SK-N-DZ (cell line): ENCODE measurements around the gene ARGLU1.

Experiments
- DNase-seq: peaks from one replicate; pipeline ENCODE4 v3.0.0-alpha.2; 2015; ENCODE audit warnings: low spot score

The ARGLU1 gene

GRCh38 chr13:106548064-106548696 lies 19.8 kb downstream of the ARGLU1 start:
- no peak for DNase-seq

GRCh38 chr13:106541826-106542225 lies 26.1 kb downstream of the ARGLU1 start:
- no peak for DNase-seq

GRCh38 chr13:106540613-106541012 lies 27.3 kb downstream of the ARGLU1 start:
- no peak for DNase-seq

- no peak for DNase-seq
Measured at GRCh38 chr13:106537521-106537920, 30.4 kb downstream of the ARGLU1 start.

GRCh38 chr13:106536244-106537034 lies 31.5 kb downstream of the ARGLU1 start:
- peak; percentile 87 for DNase-seq

- peak; percentile 93 for DNase-seq
Measured at GRCh38 chr13:106535552-106536243, 32.2 kb downstream of the ARGLU1 start, which contains the start of gene EFNB2. EFNB2 (minus strand) TSS chr13:106535662; CDS start chr13:106534964, 698 bp downstream.

GRCh38 chr13:106534639-106535551 lies 33.0 kb downstream of the ARGLU1 start:
- DNase-seq, result peak; percentile 30

GRCh38 chr13:106533943-106534638 lies 33.8 kb downstream of the ARGLU1 start:
- DNase-seq, result peak; percentile 63

- peak; percentile 79 for DNase-seq
Measured at GRCh38 chr13:106533101-106533942, 34.6 kb downstream of the ARGLU1 start.

GRCh38 chr13:106532111-106532929 lies 35.6 kb downstream of the ARGLU1 start:
- DNase-seq, result peak; percentile 88

- DNase-seq, result no peak
Measured at GRCh38 chr13:106530980-106531481, 36.9 kb downstream of the ARGLU1 start.

GRCh38 chr13:106530171-106530851 lies 37.6 kb downstream of the ARGLU1 start:
- no peak for DNase-seq

- DNase-seq, result peak; percentile 46
Measured at GRCh38 chr13:106529415-106530170, 38.3 kb downstream of the ARGLU1 start.

GRCh38 chr13:106528718-106529414 lies 39.1 kb downstream of the ARGLU1 start:
- no peak for DNase-seq

GRCh38 chr13:106527826-106528225 lies 40.1 kb downstream of the ARGLU1 start:
- no peak for DNase-seq

- DNase-seq, result no peak
Measured at GRCh38 chr13:106527445-106527801, 40.5 kb downstream of the ARGLU1 start.
